Measurements from ENCODE around the gene JUP. TPM values are rescaled to one million over a fixed set of nuclear protein-coding genes. Genes with fewer than 3 reads are reported as not detected.

Gene JUP
- total RNA-seq, 1 donor from 2014 or later, result 0.39 TPM

GRCh38 chr17:41816637-41817320 is 30.3 kb upstream of the JUP start:
- H3K36me3 Mint-ChIP-seq (ENCODE audit: low read depth), result no peaks in the 10 kb centered on the region
- no peaks in the 10 kb centered on the region for H3K9me3 Mint-ChIP-seq
- H3K27me3 Mint-ChIP-seq (ENCODE audit: insufficient read depth), result peaks cover 12% of the 10 kb centered on the region
- DNase-seq (ENCODE audit: low spot score), result no peak
- H3K4me3 Mint-ChIP-seq, result no peak overlapping the region
- intact Hi-C loops (cut with micrococcal nuclease), result loop anchor here (10.0 kb wide), 1 partner anchor 48 kb away; the partner anchor contains the start of gene KLHL11
- peaks cover 6% of the 10 kb centered on the region for H3K4me1 Mint-ChIP-seq (ENCODE audit: low read depth)
- no peak overlapping the region for H3K27ac Mint-ChIP-seq

GRCh38 chr17:41814195-41814594 is 27.7 kb upstream of the JUP start:
- no peaks in the 10 kb centered on the region for H3K9me3 Mint-ChIP-seq
- no peak for DNase-seq (ENCODE audit: low spot score)
- H3K27ac Mint-ChIP-seq, result no peak overlapping the region

GRCh38 chr17:41813699-41814124 is 27.2 kb upstream of the JUP start:
- intact Hi-C loops (cut with micrococcal nuclease), result loop anchor here (2.0 to 10.0 kb wide), 2 partner anchors 27 to 51 kb away; partner anchors contain the start of genes JUP and KLHL11
- Mint-ChIP-seq H3K4me1 (ENCODE audit: low read depth) (peaks cover 14% of the 10 kb centered on the region), H3K9me3 (no peaks in the 10 kb centered on the region), H3K27ac (no peak overlapping the region), H3K27me3 (ENCODE audit: insufficient read depth) (peaks cover 23% of the 10 kb centered on the region), H3K36me3 (ENCODE audit: low read depth) (peaks cover 1% of the 10 kb centered on the region), H3K4me3 (peak overlapping the region; percentile 66)
- DNase-seq (ENCODE audit: low spot score), result no peak

More at GRCh38 chr17:41814195-41814594, 27.7 kb upstream of the JUP start:
- Mint-ChIP-seq H3K4me3 (no peak overlapping the region), H3K27me3 (ENCODE audit: insufficient read depth) (peaks cover 23% of the 10 kb centered on the region), H3K4me1 (ENCODE audit: low read depth) (peaks cover 14% of the 10 kb centered on the region), H3K36me3 (ENCODE audit: low read depth) (peaks cover 1% of the 10 kb centered on the region)
- intact Hi-C loops (cut with micrococcal nuclease), result loop anchor here (10.0 kb wide), 1 partner anchor 51 kb away; the partner anchor contains the start of gene KLHL11

- Mint-ChIP-seq H3K36me3 (ENCODE audit: low read depth) (peaks cover 1% of the 10 kb centered on the region), H3K27me3 (ENCODE audit: insufficient read depth) (peaks cover 28% of the 10 kb centered on the region), H3K4me1 (ENCODE audit: low read depth) (peaks cover 14% of the 10 kb centered on the region), H3K27ac (peak overlapping the region; percentile 40), H3K4me3 (peak overlapping the region; percentile 66), H3K9me3 (no peaks in the 10 kb centered on the region)
- no peak for DNase-seq (ENCODE audit: low spot score)
- intact Hi-C loops (cut with micrococcal nuclease), result loop anchor here (2.0 to 10.0 kb wide), 2 partner anchors 26 to 52 kb away; partner anchors contain the start of genes JUP and KLHL11
These were observed 26.7 kb upstream of the JUP start for GRCh38 chr17:41813152-41813680.

- H3K27me3 Mint-ChIP-seq (ENCODE audit: insufficient read depth), result peaks cover 30% of the 10 kb centered on the region
- peak within 1 kb of the TSS; percentile 90 for H3K4me3 Mint-ChIP-seq
- peak; percentile 8 for DNase-seq (ENCODE audit: low spot score)
- peak within 1 kb of the TSS; percentile 86 for H3K27ac Mint-ChIP-seq
- intact Hi-C loops (cut with micrococcal nuclease), result loop anchor here (2.0 to 10.0 kb wide), 2 partner anchors 26 to 52 kb away; partner anchors contain the start of genes JUP and KLHL11
- peaks cover 1% of the 10 kb centered on the region for H3K36me3 Mint-ChIP-seq (ENCODE audit: low read depth)
- H3K4me1 Mint-ChIP-seq (ENCODE audit: low read depth), result peaks cover 14% of the 10 kb centered on the region
- no peaks in the 10 kb centered on the region for H3K9me3 Mint-ChIP-seq
These were observed 26.1 kb upstream of the JUP start, which contains the start of gene FKBP10 for GRCh38 chr17:41812381-41813151. Gene FKBP10 (plus strand): TSS chr17:41813004. CDS start chr17:41813035, 31 bp downstream.

- peaks cover 14% of the 10 kb centered on the region for H3K4me1 Mint-ChIP-seq (ENCODE audit: low read depth)
- intact Hi-C loops (cut with micrococcal nuclease), result loop anchor here (2.0 to 10.0 kb wide), 2 partner anchors 25 to 53 kb away; partner anchors contain the start of genes JUP and KLHL11
- peaks cover 1% of the 10 kb centered on the region for H3K36me3 Mint-ChIP-seq (ENCODE audit: low read depth)
- peak; percentile 70 for DNase-seq (ENCODE audit: low spot score)
- peak within 1 kb of the TSS; percentile 90 for H3K4me3 Mint-ChIP-seq
- peak within 1 kb of the TSS; percentile 86 for H3K27ac Mint-ChIP-seq
- peaks cover 30% of the 10 kb centered on the region for H3K27me3 Mint-ChIP-seq (ENCODE audit: insufficient read depth)
- no peaks in the 10 kb centered on the region for H3K9me3 Mint-ChIP-seq
These were observed 25.3 kb upstream of the JUP start, which contains the start of gene P3H4 for GRCh38 chr17:41811549-41812380. Gene P3H4 (minus strand): TSS chr17:41811949. CDS start chr17:41811915, 34 bp downstream.

GRCh38 chr17:41810659-41811548 is 24.4 kb upstream of the JUP start:
- Mint-ChIP-seq H3K27me3 (ENCODE audit: insufficient read depth) (peaks cover 30% of the 10 kb centered on the region), H3K9me3 (no peaks in the 10 kb centered on the region), H3K36me3 (ENCODE audit: low read depth) (peaks cover 1% of the 10 kb centered on the region), H3K4me3 (peak overlapping the region; percentile 70), H3K27ac (no peak overlapping the region), H3K4me1 (ENCODE audit: low read depth) (peaks cover 14% of the 10 kb centered on the region)
- DNase-seq (ENCODE audit: low spot score), result no peak
- intact Hi-C loops (cut with micrococcal nuclease), result loop anchor here (10.0 kb wide), 1 partner anchor 54 kb away; the partner anchor contains the start of gene KLHL11

GRCh38 chr17:41806685-41807445 is 20.4 kb upstream of the JUP start:
- intact Hi-C loops (cut with micrococcal nuclease), result no loop called here
- peaks cover 1% of the 10 kb centered on the region for H3K36me3 Mint-ChIP-seq (ENCODE audit: low read depth)

GRCh38 chr17:41803049-41804020 is 16.8 kb upstream of the JUP start:
- no peak overlapping the region for H3K4me3 Mint-ChIP-seq
- no peaks in the 10 kb centered on the region for H3K4me1 Mint-ChIP-seq (ENCODE audit: low read depth)
- intact Hi-C loops (cut with micrococcal nuclease), result no loop called here
- no peaks in the 10 kb centered on the region for H3K9me3 Mint-ChIP-seq
- DNase-seq (ENCODE audit: low spot score), result no peak
- H3K36me3 Mint-ChIP-seq (ENCODE audit: low read depth), result no peaks in the 10 kb centered on the region
- H3K27me3 Mint-ChIP-seq (ENCODE audit: insufficient read depth), result peaks cover 3% of the 10 kb centered on the region
- H3K27ac Mint-ChIP-seq, result no peak overlapping the region

More at GRCh38 chr17:41806685-41807445, 20.4 kb upstream of the JUP start:
- DNase-seq (ENCODE audit: low spot score), result no peak
- Mint-ChIP-seq H3K27ac (no peak overlapping the region), H3K4me3 (no peak overlapping the region), H3K9me3 (no peaks in the 10 kb centered on the region), H3K27me3 (ENCODE audit: insufficient read depth) (peaks cover 18% of the 10 kb centered on the region), H3K4me1 (ENCODE audit: low read depth) (peaks cover 8% of the 10 kb centered on the region)

All from activated T-helper 1 cell treated with anti-CD3 and anti-CD28 coated beads, Interleukin-12 subunit alpha, Interleukin-12 subunit beta, Interleukin-2, Interleukin-4 antibody, amounts not matched to agents 30 ng/mL and 10 ng/mL and 1 ng/mL, durations not matched to agents 14 hours and 24 hours and 36 hours (primary cell).